GM18508 (cell line): ENCODE data around the gene CANT1.
"Not testable (repeated sequence)": the region's sequence is repeated elsewhere in the genome, so short reads cannot be mapped to it uniquely, and the experiment has no call there.

ENCODE experiments used
- ATAC-seq: cut with Tn5 transposase; IDR thresholded peaks from one replicate; pipeline ENCODE4 v1.9.1; 2021; ENCODE audit warnings: moderate number of reproducible peaks; ENCODE audit not compliant: insufficient read depth, unreplicated experiment

The CANT1 gene

GRCh38 chr17:78966123-78966813, 43.3 kb downstream of the CANT1 start:
- ATAC-seq: no peak

GRCh38 chr17:78965491-78965924, 44.1 kb downstream of the CANT1 start:
- no peak for ATAC-seq

DNA sequence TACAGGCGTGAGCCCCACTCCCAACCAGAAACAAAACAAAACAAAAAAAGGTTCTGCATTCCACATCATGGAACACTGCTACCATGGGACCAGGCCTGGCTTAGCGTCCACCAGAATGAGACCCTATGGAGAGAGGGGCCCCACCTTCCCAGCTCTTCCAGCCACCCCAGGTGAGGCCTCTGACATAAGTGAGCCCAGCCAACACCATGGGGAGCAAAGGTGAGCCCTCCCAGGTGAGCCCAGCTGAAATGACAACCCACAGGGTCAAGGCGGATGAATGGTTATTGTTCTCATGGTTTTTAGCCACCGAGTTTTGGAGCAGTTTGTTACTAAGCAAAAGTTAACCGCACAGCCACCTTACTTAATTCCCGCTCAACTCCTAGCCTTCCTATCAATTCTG, 46.2 kb downstream of the CANT1 start:
- no peak for ATAC-seq

DNA sequence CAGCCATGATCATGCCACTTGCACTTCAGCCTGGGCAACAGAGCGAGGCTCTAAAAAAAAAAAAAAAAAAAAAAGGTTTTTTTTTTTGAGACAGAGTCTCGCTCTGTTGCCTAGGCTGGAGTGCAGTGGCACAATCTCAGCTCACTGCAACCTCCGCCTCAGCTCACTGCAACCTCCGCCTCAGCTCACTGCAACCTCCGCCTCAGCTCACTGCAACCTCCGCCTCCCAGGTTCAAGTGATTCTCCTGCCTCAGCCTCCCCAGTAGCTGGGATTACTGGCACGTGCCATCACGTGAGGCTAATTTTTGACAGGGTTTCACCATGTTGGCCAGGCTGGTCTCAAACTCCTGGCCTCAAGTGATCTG, 46.6 kb downstream of the CANT1 start:
- ATAC-seq: not testable (repeated sequence)

DNA sequence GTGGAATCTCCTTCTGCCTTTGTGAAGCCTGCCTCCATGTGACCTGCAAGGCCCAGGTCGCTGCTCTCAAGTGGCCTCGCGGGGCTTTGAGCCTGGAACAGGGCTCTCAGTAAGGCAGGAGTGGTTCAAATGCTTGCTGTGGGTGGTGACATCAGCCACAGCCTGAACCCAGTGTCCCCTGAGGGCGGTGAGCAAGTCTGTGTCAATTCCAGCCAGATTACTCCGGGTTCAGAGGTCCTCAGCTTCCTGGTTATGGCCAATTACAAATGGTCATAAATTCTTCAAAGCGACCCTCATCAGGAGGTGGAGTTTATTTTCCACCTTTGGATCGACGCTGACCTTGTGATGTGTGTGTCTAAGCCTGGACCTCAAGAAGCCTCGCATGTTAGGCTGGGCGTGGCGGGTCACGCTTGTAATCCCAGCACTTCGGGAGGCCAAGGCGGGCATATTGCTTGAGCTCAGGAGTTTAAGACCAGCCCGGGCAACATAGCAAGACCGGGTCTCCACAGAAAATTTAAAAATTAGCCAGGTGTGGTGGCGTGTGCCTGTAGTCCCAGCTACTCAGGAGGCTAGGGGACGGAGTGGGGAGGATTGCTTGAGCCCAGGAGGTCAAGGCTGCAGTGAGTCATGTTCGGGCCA, 47.1 kb downstream of the CANT1 start:
- ATAC-seq: no peak

GRCh38 chr17:78961571-78961970, 48.0 kb downstream of the CANT1 start:
- no peak for ATAC-seq

DNA sequence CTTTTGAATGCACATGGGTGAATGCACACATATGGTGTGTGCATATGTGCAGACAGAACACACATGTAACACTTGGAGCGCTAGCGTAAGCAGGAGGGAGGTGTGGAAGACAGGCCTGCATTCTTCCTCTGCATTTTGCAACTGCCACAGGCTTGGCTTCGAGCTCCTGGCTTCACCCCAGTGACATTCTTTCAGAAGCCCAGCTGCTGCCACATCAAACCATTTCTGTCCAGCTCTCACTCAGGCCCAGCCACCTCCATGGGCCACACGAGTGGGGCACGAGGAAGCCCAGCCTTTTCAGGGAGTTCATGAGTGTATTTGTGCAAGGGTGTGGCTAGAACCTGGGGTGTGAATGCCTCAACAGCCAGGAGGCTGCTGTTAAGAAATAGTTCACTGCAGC, 48.6 kb downstream of the CANT1 start:
- no peak for ATAC-seq

- no peak for ATAC-seq
These were observed 49.8 kb downstream of the CANT1 start for GRCh38 chr17:78959803-78960202.

- ATAC-seq: no peak
These were observed 50.9 kb downstream of the CANT1 start for GRCh38 chr17:78958641-78959127.

DNA sequence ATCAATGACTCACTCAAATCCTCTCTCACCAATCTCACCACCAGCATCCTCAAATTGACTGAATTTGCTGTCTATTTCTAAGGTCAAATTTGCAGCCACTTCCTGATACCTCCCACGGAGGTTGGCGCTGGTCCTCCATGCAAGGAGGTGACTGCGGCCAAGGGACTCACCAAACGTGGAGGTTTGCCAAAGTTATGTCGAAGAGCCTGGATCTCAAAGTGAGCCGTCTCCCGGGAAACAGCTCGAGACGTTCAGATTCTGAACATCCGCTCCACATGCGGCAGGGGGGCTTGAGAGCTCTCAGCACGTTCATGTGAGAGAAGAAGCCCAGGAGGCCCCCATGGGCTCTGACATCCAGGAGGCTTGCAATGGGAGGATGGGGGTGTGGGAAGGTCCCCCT, 52.4 kb downstream of the CANT1 start:
- ATAC-seq: no peak

GRCh38 chr17:78956254-78956653, 53.3 kb downstream of the CANT1 start:
- no peak for ATAC-seq

- ATAC-seq: no peak
These were observed 54.9 kb downstream of the CANT1 start for GRCh38 chr17:78954684-78955083.

GRCh38 chr17:78953356-78954350, 55.9 kb downstream of the CANT1 start:
- no peak for ATAC-seq

DNA sequence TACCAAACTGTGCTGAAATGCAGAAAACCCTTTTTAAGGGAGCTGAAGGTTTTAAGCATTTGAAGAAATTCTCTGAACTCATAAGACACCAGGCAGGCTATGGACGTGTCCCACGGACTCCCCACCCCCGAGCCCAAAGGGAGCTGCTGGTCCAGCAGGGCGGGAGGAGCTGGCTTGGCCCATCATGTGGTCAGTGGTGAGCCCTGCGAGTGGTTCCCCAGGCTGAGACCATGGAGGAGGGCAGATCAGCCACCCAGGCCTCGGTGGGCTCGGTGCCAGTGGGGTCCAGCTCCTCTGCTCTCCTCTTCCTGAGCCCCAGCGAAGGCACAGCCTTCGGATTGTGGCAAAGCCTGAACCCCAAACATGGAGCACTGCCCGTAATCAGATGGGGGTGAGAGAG, 56.9 kb downstream of the CANT1 start:
- ATAC-seq: no peak

GRCh38 chr17:78951967-78952551, 57.5 kb downstream of the CANT1 start:
- ATAC-seq: no peak

DNA sequence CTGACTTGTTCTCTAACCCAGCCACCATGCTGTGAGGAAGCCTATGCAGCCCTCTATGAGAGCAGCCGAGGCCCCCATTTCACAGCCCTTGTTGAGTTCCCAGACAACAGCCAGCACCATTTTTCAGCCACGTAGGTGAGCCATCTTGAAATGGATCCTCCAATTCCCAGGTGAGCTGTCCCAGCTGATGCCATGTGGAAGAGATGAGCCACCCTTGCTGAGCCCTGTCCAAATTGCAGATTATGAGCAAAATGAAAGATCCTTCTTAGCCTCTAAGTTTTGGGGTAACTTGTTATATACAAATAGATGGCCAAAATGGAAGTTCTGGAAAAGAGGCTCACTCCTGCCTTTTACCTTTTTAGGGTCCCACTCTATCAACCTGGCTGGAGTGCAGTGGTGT, 58.7 kb downstream of the CANT1 start:
- ATAC-seq: no peak

- ATAC-seq: no peak
These were observed 62.1 kb downstream of the CANT1 start for GRCh38 chr17:78947235-78948149.

GRCh38 chr17:78946631-78947030, 62.9 kb downstream of the CANT1 start:
- ATAC-seq: no peak

DNA sequence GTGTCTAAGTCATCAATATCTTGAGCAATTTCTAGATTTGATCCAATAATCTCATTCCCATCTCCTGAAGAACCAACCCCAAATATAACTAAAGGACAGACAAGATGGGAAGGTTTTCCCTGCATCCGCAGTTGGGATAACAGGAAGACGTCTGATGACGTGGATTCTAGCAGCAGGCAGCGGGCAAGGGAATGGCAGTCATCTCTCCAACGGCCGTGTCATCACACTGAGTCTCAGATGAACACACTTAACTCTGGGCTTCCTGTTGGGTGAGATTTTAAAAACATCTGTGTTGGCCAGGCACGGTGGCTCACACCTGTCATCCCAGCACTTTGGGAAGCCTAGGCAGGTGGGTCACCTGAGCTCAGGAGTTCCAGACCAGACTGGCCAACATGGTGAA, 63.4 kb downstream of the CANT1 start:
- no peak for ATAC-seq
